HL-60 (cell line): ENCODE data around the gene EDARADD.

Experiments used
- DNase-seq, 2 experiments: peaks; one replicate each; pipeline ENCODE4 v3.0.0-alpha.2; 2010 to 2020; ENCODE audit warnings: low read depth in 1 of 2, low spot score in 1 of 2
- H3K27ac ChIP-seq: fragments of 250-450 bp; sonication (Bioruptor Pico); replicated peaks from 2 replicates; pipeline ENCODE4 v1.5.1; 2020; ENCODE audit warnings: mild to moderate bottlenecking, moderate library complexity
- H3K27me3 ChIP-seq: fragments of 250-450 bp; sonication (Bioruptor Pico); 2 replicates; pipeline ENCODE4 v1.5.1; 2021; ENCODE audit warnings: mild to moderate bottlenecking, moderate library complexity; ENCODE audit not compliant: insufficient read depth, poor library complexity, severe bottlenecking
- H3K4me3 ChIP-seq: replicated peaks from 2 replicates; pipeline ENCODE4 v1.5.1; 2011; ENCODE audit warnings: mild to moderate bottlenecking, control low read depth, low read length; ENCODE audit not compliant: insufficient read depth
- GABPA ChIP-seq: IDR thresholded peaks from 2 replicates; pipeline ENCODE4 v1.6.1; 2012; ENCODE audit warnings: low read depth
- POLR2AphosphoS5 ChIP-seq: IDR thresholded peaks from 2 replicates; pipeline ENCODE4 v1.6.1; 2012; ENCODE audit warnings: low read depth
- SPI1 ChIP-seq: IDR thresholded peaks from 2 replicates; pipeline ENCODE4 v1.6.1; 2012; ENCODE audit warnings: low read depth, mild to moderate bottlenecking, borderline replicate concordance
- TF ChIP-seq, protein P1 (sequence below): IDR thresholded peaks from one replicate; pipeline ENCODE4 v1.5.1; 2011; ENCODE audit warnings: low read length, control low read depth, inconsistent platforms; ENCODE audit not compliant: insufficient read depth
- TF ChIP-seq, protein P2 (sequence below): IDR thresholded peaks from 2 replicates; pipeline ENCODE4 v1.6.1; 2012; ENCODE audit warnings: low read depth; ENCODE audit not compliant: insufficient replicate concordance

EDARADD gene

DNA sequence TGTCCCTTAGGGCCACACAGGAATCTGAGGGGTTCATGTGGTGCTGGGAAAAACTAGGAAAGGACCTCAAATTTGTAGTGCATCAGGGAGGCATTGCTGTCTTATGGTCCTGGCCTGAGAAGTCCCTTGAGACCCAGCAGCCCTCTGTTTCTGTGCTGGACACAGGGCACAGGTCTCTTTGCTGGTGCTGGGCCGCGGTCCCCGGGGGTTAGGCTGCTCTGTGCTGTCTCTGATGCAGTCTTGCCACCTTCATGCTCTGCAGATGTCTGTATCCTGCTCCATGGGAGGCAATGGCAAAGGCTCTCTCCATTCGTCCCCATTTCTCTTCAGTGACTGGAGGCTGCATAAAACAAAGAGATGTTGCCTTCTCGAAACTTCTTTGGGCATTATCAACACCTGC lies 13.0 kb downstream of the EDARADD start:
- TF ChIP-seq GABPA, result no peak
- no peak for TF ChIP-seq SPI1
- no peak for TF ChIP-seq POLR2AphosphoS5
- TF ChIP-seq, protein P1, sequence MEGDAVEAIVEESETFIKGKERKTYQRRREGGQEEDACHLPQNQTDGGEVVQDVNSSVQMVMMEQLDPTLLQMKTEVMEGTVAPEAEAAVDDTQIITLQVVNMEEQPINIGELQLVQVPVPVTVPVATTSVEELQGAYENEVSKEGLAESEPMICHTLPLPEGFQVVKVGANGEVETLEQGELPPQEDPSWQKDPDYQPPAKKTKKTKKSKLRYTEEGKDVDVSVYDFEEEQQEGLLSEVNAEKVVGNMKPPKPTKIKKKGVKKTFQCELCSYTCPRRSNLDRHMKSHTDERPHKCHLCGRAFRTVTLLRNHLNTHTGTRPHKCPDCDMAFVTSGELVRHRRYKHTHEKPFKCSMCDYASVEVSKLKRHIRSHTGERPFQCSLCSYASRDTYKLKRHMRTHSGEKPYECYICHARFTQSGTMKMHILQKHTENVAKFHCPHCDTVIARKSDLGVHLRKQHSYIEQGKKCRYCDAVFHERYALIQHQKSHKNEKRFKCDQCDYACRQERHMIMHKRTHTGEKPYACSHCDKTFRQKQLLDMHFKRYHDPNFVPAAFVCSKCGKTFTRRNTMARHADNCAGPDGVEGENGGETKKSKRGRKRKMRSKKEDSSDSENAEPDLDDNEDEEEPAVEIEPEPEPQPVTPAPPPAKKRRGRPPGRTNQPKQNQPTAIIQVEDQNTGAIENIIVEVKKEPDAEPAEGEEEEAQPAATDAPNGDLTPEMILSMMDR, result no peak
- TF ChIP-seq, protein P2, sequence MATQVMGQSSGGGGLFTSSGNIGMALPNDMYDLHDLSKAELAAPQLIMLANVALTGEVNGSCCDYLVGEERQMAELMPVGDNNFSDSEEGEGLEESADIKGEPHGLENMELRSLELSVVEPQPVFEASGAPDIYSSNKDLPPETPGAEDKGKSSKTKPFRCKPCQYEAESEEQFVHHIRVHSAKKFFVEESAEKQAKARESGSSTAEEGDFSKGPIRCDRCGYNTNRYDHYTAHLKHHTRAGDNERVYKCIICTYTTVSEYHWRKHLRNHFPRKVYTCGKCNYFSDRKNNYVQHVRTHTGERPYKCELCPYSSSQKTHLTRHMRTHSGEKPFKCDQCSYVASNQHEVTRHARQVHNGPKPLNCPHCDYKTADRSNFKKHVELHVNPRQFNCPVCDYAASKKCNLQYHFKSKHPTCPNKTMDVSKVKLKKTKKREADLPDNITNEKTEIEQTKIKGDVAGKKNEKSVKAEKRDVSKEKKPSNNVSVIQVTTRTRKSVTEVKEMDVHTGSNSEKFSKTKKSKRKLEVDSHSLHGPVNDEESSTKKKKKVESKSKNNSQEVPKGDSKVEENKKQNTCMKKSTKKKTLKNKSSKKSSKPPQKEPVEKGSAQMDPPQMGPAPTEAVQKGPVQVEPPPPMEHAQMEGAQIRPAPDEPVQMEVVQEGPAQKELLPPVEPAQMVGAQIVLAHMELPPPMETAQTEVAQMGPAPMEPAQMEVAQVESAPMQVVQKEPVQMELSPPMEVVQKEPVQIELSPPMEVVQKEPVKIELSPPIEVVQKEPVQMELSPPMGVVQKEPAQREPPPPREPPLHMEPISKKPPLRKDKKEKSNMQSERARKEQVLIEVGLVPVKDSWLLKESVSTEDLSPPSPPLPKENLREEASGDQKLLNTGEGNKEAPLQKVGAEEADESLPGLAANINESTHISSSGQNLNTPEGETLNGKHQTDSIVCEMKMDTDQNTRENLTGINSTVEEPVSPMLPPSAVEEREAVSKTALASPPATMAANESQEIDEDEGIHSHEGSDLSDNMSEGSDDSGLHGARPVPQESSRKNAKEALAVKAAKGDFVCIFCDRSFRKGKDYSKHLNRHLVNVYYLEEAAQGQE, result no peak
- no peak overlapping the region for H3K4me3 ChIP-seq
- no peak overlapping the region for H3K27ac ChIP-seq
- DNase-seq, result no peak
- peaks cover under 1% of the 10 kb centered on the region for H3K27me3 ChIP-seq

DNA sequence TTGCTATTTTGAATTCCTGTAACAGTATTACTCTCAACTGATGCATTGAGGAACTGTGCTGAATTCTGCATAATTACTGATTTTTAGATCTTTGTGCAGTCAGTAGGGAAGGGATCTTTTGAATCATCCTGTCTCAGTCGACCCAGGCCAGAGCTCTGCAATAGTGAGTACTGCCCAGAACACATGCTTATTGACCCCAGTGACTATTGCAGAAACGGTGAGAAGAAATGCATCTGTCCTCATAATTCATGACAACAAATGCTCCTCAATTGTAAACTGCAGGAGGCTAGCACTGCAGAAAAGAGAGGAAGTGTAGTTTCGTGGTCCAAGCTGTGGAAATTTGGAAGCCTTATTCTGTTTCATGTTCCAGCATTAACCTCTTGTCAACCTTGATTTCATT lies 19.6 kb downstream of the EDARADD start:
- no peak for DNase-seq
- Histone ChIP-seq H3K27me3 (peaks cover 3% of the 10 kb centered on the region), H3K4me3 (no peak overlapping the region), H3K27ac (no peak overlapping the region)
- TF ChIP-seq SPI1 (peak; percentile 50; the same call in 1 of the 2 replicates), POLR2AphosphoS5 (no peak)

DNA sequence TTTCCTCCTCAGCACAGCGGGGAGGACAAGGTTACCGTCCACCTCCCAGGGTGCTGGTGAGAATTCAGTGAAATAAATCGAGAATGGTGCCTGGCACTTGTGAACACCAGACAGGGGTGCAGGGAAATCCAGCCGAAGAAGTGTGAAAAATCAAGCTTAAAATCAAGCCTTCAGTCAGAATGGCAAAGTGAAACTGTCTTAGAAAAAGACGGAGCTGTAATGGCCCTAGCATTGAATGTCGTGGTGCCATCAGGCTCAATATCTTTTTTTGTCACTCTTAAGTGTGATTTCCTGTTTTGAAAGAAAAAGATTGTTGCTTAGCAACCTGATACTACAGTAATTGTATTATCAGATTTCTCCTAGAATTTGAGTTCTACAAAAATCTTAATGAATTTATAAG lies 22.1 kb downstream of the EDARADD start:
- no peak for DNase-seq
- TF ChIP-seq, protein P2, result no peak
- TF ChIP-seq POLR2AphosphoS5, result no peak
- TF ChIP-seq, protein P1, result no peak

DNA sequence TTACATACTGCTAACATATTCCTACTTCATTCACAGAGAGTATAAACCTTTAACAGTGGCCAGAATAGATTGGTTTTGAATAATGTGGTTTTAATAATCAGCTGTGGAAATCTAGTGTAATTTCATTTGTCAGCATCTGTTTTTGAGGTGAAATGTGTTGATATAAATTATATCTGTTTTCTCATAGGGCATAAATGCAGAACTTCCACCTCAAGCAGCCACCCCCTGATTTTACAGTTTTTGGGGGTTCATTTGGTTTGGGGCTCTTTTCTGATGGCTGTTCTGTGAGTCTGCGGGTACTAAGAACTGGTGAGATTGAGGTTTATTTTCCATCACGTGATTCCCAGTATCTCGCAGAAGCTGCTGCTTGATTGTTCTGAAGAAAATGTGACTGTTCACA lies 23.2 kb downstream of the EDARADD start:
- Histone ChIP-seq H3K4me3 (no peak overlapping the region), H3K27ac (no peak overlapping the region), H3K27me3 (peaks cover under 1% of the 10 kb centered on the region)
- no peak for TF ChIP-seq GABPA
- no peak for TF ChIP-seq SPI1
- no peak for TF ChIP-seq POLR2AphosphoS5
- TF ChIP-seq, protein P1, result no peak
- TF ChIP-seq, protein P2, result no peak
- DNase-seq, result no peak

More for the DNA sequence above, 22.1 kb downstream of the EDARADD start:
- no peak overlapping the region for H3K4me3 ChIP-seq
- peaks cover 3% of the 10 kb centered on the region for H3K27me3 ChIP-seq
- no peak overlapping the region for H3K27ac ChIP-seq
